Activated naive CD4-positive, alpha-beta T cell treated with anti-CD3 and anti-CD28 coated beads, Interleukin-2, amount 50 U/mL, for 72 hours (primary cell): Measurements from ENCODE around the gene THSD7A. TPM values are rescaled to one million over a fixed set of nuclear protein-coding genes. Genes with fewer than 3 reads are reported as not detected.

ENCODE experiments used
- ATAC-seq, 2 donors: fragments of 150-1000 bp; cut with Tn5 transposase; 2 replicates each; pipeline ENCODE4 v1.10.0; 2021; ENCODE audit warnings: mild to moderate bottlenecking in 2 of 2, moderate library complexity in 2 of 2
- DNase-seq, 2 donors: peaks; one replicate each; pipeline ENCODE4 v3.0.0; 2021 to 2022; ENCODE audit warnings: low spot score in 2 of 2
- H3K27ac Mint-ChIP-seq, 2 donors: one replicate each; pipeline ENCODE4 v1.8.0; 2022; ENCODE audit warnings: mild to moderate bottlenecking in 2 of 2, mixed read lengths in 2 of 2
- H3K36me3 Mint-ChIP-seq, 2 donors: one replicate each; pipeline ENCODE4 v1.8.0; 2022; ENCODE audit warnings: mixed read lengths in 2 of 2
- H3K9me3 Mint-ChIP-seq, 2 donors: one replicate each; pipeline ENCODE4 v1.8.0; 2022; ENCODE audit warnings: mixed read lengths in 2 of 2
- total RNA-seq, 2 donors: library from RNA; stranded (reverse); gene quantifications; one replicate each; pipeline ENCODE4 v1.2.3, GENCODE V29; 2022

The THSD7A gene
- total RNA-seq, 2 donors from 2014 or later: 0.02 TPM; not detected in 1

- ATAC-seq (no peak), DNase-seq (no peak)
- Mint-ChIP-seq H3K27ac (no peak overlapping the region), H3K36me3 (no peaks in the 10 kb centered on the region), H3K9me3 (peaks cover 0 to 7% of the 10 kb centered on the region in 2 donors)
Measured at GRCh38 chr7:11819947-11820346, 12.1 kb downstream of the THSD7A start.

GRCh38 chr7:11819271-11819670 is 12.7 kb downstream of the THSD7A start:
- Mint-ChIP-seq H3K27ac (no peak overlapping the region), H3K9me3 (peaks cover 0 to 7% of the 10 kb centered on the region in 2 donors)

GRCh38 chr7:11818281-11818680 is 13.7 kb downstream of the THSD7A start:
- ATAC-seq: no peak
- H3K9me3 Mint-ChIP-seq: peaks cover 0 to 7% of the 10 kb centered on the region in 2 donors
- no peak overlapping the region for H3K27ac Mint-ChIP-seq
- H3K36me3 Mint-ChIP-seq: no peaks in the 10 kb centered on the region
- no peak for DNase-seq

More at GRCh38 chr7:11819271-11819670, 12.7 kb downstream of the THSD7A start:
- no peaks in the 10 kb centered on the region for H3K36me3 Mint-ChIP-seq
- DNase-seq: no peak
- ATAC-seq: no peak

- Mint-ChIP-seq H3K27ac (no peak overlapping the region), H3K36me3 (no peaks in the 10 kb centered on the region), H3K9me3 (peaks cover 0 to 7% of the 10 kb centered on the region in 2 donors)
- no peak for ATAC-seq
- DNase-seq: no peak
Measured at GRCh38 chr7:11817111-11817740, 14.8 kb downstream of the THSD7A start.

GRCh38 chr7:11811709-11812108 is 20.3 kb downstream of the THSD7A start:
- Mint-ChIP-seq H3K27ac (no peak overlapping the region), H3K9me3 (peaks cover 0 to 3% of the 10 kb centered on the region in 2 donors), H3K36me3 (no peaks in the 10 kb centered on the region)
- DNase-seq (no peak), ATAC-seq (no peak)

- ATAC-seq (no peak), DNase-seq (no peak)
- no peaks in the 10 kb centered on the region for H3K36me3 Mint-ChIP-seq
- no peak overlapping the region for H3K27ac Mint-ChIP-seq
- no peaks in the 10 kb centered on the region for H3K9me3 Mint-ChIP-seq
Measured at GRCh38 chr7:11810043-11810625, 21.9 kb downstream of the THSD7A start.

- no peak for DNase-seq
- ATAC-seq: no peak
- no peak overlapping the region for H3K27ac Mint-ChIP-seq
- H3K9me3 Mint-ChIP-seq: no peaks in the 10 kb centered on the region
- no peaks in the 10 kb centered on the region for H3K36me3 Mint-ChIP-seq
Measured at GRCh38 chr7:11807000-11807399, 25.0 kb downstream of the THSD7A start.

- Mint-ChIP-seq H3K36me3 (no peaks in the 10 kb centered on the region), H3K27ac (no peak overlapping the region), H3K9me3 (no peaks in the 10 kb centered on the region)
- no peak for DNase-seq
- no peak for ATAC-seq
Measured at GRCh38 chr7:11804621-11805020, 27.4 kb downstream of the THSD7A start.

- DNase-seq (no peak), ATAC-seq (no peak)
- H3K27ac Mint-ChIP-seq: no peak overlapping the region
- H3K9me3 Mint-ChIP-seq: no peaks in the 10 kb centered on the region
- H3K36me3 Mint-ChIP-seq: no peaks in the 10 kb centered on the region
Measured at GRCh38 chr7:11795231-11795630, 36.8 kb downstream of the THSD7A start.

GRCh38 chr7:11792166-11792565 is 39.8 kb downstream of the THSD7A start:
- H3K9me3 Mint-ChIP-seq: no peaks in the 10 kb centered on the region
- H3K36me3 Mint-ChIP-seq: no peaks in the 10 kb centered on the region
- ATAC-seq (no peak), DNase-seq (no peak)
- H3K27ac Mint-ChIP-seq: no peak overlapping the region

- DNase-seq: no peak
- no peaks in the 10 kb centered on the region for H3K36me3 Mint-ChIP-seq
- ATAC-seq: no peak
- H3K27ac Mint-ChIP-seq: no peak overlapping the region
- H3K9me3 Mint-ChIP-seq: peaks cover 0 to 4% of the 10 kb centered on the region in 2 donors
Measured at GRCh38 chr7:11788568-11788967, 43.4 kb downstream of the THSD7A start.

GRCh38 chr7:11787534-11787933 is 44.5 kb downstream of the THSD7A start:
- ATAC-seq (no peak), DNase-seq (no peak)
- Mint-ChIP-seq H3K27ac (no peak overlapping the region), H3K9me3 (peaks cover 0 to 4% of the 10 kb centered on the region in 2 donors), H3K36me3 (no peaks in the 10 kb centered on the region)

GRCh38 chr7:11786186-11786585 is 45.8 kb downstream of the THSD7A start:
- DNase-seq (no peak), ATAC-seq (no peak)
- no peaks in the 10 kb centered on the region for H3K36me3 Mint-ChIP-seq
- H3K27ac Mint-ChIP-seq: no peak overlapping the region
- H3K9me3 Mint-ChIP-seq: peaks cover 0 to 4% of the 10 kb centered on the region in 2 donors

GRCh38 chr7:11784769-11785536 is 47.0 kb downstream of the THSD7A start:
- Mint-ChIP-seq H3K27ac (no peak overlapping the region), H3K36me3 (no peaks in the 10 kb centered on the region), H3K9me3 (peaks cover 6 to 10% of the 10 kb centered on the region in 2 donors)
- ATAC-seq: no peak
- DNase-seq: no peak

GRCh38 chr7:11779864-11780674 is 51.9 kb downstream of the THSD7A start:
- Mint-ChIP-seq H3K36me3 (no peaks in the 10 kb centered on the region), H3K27ac (no peak overlapping the region), H3K9me3 (peaks cover 10% of the 10 kb centered on the region in 2 donors)
- ATAC-seq (no peak), DNase-seq (no peak)

- peaks cover 10% of the 10 kb centered on the region in 2 donors for H3K9me3 Mint-ChIP-seq
- ATAC-seq (no peak), DNase-seq (no peak)
- no peaks in the 10 kb centered on the region for H3K36me3 Mint-ChIP-seq
- no peak overlapping the region for H3K27ac Mint-ChIP-seq
Measured at GRCh38 chr7:11776039-11776438, 56.0 kb downstream of the THSD7A start.

- DNase-seq (no peak), ATAC-seq (no peak)
- Mint-ChIP-seq H3K9me3 (peaks cover 8 to 9% of the 10 kb centered on the region in 2 donors), H3K36me3 (no peaks in the 10 kb centered on the region), H3K27ac (no peak overlapping the region)
Measured at GRCh38 chr7:11775401-11775800, 56.6 kb downstream of the THSD7A start.
